RPMI8226 (cell line): ENCODE results near the gene CNKSR3.
A peak's percentile ranks its signal among the peaks of the same experiment; 100 is the strongest.

Experiments
- DNase-seq: peaks from one replicate; pipeline ENCODE4 v3.0.0-alpha.2; 2015

The CNKSR3 gene

DNA sequence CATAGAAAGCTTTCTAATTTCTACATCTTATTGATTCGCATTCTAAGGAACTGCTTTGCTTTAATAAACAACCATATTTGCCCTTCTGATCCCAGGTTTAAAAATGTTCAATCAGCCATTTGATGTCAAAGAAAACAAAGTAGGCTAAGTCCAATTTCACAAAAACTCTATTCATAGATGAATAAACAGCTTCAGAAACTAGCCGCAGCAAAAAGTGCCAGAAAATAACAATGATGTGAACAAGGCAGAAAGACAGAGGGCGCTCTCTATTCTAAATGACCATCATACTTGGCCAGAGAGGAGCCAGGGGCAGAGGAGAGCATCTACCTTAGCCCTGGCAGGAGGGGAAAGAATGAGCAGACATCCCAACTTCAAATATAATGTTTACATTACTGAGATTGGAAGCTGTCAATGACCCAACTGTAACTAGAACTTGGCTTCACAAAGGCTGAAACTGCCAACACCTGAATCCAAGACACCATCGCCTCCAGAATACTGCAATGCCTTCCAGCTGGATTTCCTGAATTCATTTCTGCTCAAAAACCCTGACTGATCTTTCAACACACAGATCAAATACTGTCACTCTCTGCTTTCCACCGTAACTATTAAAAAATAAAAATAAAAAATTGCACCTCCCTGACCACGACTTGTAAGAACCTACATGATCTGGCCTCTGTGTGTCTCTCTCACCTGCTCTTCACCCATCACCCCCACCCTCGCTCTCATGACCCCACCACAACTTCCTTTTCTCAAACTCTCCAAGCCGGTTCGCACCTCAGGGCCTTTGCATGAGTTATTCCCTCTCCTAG, 9.5 kb downstream of the CNKSR3 start:
- DNase-seq = peak; percentile 21

DNA sequence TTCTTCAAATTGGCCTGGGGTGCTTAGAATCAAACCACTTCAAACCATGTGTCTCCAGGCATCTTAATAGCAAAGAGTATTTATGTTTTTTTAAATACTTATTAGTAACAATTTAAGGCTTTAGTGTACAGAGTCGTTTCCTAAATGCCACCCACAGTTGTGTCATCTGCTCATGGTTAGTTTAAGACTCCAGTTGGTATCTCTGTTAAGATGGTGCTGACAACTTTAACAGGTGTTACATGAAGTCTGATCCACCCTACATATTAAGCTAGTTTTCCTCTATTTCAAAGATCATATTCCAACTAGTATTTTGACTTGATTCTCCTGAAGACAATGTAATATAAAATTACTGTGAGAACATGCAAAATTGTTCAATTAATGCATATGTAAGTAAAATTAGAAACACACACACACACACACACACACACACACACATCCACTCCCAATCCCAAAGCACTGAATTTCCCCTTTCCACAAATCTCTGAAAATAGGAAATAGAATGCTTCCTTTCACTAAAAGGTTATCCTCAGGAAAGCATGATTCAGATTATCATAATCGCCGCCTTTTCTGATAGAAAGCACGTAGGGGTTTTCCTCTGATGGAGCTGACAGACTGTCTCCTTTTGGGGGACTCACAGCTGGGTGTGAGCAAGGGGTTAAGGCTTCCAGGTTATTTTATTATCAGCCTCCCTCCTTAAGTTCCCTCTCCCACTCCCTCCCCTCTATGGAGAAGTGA, 10.5 kb downstream of the CNKSR3 start:
- DNase-seq = no peak

DNA sequence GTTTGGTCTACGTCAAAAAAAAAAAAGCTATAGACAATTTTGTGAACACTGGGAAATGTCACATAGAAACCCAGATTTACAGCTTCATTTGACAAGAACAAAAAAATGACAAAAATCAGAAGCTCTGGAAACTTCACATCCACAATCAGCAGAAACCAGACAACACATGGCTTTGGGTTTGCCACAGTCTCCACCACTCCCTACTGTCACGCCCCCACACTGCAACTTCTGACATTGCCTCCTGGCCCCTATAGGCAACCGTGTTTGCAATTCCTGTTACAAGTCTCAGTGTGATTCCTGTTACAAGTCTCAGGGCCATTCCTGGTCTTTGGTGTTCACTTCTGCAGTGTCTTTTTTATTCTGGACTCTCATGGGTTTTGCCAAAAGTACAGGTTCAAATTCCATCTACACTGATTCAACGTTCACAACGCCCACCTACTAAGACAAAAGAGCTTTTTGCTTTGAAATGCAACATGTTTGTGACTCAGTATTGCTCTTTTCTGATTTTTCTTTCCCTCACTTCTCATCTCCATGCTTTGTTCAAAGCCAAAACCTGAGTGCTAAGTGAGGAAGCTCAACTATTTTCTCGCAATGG, 12.0 kb downstream of the CNKSR3 start:
- no peak for DNase-seq

DNA sequence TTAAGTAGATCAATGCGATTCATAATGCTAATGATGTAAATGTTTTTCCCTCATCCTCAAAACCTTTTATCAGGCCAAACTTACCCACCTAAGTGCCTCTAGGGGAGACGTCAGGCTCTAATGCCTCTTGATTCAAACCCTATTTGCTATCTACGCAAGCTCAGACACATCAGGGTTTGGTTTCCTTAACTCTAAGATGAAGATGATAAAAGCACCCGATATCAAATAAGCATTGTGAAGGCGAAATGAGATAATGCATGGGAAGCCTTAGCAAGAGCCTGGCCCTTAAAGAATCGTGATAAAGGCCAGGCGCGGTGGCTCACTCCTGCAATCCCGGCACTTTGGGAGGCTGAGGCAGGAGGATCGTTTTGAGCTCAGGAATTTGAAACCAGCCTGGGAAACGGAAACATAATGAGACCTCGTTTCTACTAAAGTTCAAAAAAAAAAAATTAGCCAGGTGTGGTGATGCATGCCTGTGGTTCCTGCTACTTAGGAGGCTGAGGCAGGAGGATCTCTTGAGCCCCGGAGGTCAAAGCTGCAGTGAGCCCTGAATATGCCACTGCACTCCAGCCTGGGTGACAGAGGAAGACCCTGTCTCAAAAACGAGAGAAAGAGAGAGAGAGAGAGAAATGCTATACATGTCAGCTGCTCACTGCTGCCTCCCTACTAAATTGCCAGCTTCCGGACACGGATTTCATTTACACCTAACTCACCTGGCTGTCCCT, 13.5 kb downstream of the CNKSR3 start:
- no peak for DNase-seq

DNA sequence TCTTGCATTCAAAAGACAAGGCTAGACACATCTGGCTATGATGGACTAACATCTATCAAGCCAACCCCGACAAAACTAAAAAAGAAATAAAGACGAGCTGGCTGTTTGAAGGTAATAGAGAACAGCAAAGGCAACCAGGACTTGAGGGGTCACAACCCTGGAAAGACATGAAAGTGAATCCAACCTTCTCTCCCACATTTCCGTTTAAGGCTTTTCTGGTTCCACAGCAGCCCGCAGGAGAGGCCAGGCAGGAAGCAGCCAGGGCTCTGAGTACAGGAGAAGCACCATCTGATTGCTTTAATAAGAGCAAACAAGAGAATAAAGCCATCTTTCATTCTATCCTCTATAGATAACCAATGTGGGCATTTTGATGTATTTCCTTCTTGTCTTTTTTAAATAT, 14.3 kb downstream of the CNKSR3 start:
- DNase-seq = no peak

DNA sequence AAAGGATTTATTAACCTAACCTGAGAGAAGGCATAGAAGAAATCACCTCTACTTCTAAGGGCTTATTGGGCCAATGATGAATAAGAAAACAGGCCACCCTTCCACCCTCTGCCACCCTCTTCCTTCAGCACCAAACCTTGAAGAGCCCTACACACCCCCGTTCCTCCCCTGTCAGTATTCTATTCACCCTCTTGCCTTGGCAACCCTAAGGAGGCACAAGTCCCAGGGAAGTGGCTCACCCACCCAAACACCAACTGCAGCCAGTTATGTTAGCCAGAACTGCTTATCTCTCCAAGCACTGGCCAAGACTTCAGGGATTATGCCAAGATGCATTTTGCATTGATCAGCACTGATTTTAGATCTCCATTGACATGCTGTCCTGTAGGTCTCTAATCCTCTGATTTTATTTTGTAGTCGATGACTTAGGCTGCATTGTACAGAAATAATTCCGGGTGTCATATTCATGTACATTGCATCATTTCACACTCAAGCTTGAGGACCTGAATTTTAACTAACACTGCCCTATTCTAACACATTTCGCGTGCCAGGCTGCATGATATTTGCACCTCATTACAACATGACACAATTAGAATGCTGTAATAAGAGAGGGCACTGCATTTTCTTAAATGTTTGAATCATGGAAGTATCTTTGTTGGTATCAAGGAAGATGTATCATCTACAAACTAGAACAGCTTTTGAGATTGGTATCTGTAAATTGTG, 15.7 kb downstream of the CNKSR3 start:
- DNase-seq = no peak

DNA sequence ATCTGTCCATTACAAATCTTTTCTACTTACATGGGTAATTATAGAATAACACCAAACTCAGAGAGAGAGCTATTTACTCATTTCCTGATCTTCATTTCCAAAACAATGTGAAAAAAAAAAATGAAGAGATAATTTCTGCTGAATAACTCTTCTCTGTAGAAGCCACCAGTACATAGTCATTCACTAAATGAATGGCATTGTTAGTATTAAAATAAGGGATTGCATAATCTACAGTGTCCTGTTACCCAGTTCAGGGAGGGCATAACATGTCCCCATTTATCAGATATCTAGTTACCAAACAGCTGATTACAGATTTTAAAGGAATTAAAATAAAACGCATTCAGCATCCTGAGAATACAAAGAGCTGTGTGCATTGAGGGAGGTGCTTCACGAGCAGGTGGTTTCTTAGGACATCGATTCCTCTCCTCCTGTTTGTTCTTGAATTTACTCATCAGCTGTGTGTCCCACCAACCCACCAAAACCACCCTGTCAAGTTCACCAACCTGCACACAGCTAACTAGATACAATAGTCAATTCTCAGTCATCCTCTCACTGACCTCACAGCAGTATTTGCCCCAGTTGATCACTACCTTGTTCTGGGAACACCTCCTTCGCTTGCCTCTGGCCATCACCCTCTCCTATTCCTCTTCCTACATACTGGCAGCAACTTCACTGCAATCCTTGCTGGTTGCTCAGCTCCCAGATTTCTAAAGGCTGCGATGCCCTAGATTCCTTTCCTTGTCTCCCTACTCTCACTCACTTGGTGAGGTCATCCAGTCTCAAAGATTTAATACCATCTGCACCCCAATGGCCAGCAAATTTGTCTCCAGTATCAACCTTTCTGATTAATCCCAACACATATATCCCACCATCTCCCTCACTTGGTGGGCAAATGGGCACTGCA, 18.7 kb downstream of the CNKSR3 start:
- DNase-seq = no peak

DNA sequence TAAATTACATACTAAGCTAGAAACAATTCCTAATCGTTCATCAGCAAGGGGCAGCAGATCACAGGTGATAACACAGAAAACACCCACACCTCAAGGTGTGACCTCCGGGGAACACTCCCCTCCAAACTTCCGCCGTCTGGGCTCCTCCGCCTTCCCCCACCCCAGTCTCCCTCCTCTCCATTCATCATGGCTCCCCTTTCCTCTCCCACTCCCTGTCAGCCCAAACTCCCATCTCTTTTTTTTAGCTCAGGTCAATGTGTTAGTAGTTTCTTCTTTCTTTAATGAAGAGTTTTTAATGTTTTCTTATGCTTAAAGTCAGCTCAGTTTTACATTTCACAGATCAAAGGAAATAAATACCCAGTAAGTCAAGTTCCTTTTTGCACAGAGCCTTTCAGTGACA, 20.7 kb downstream of the CNKSR3 start:
- DNase-seq = no peak

DNA sequence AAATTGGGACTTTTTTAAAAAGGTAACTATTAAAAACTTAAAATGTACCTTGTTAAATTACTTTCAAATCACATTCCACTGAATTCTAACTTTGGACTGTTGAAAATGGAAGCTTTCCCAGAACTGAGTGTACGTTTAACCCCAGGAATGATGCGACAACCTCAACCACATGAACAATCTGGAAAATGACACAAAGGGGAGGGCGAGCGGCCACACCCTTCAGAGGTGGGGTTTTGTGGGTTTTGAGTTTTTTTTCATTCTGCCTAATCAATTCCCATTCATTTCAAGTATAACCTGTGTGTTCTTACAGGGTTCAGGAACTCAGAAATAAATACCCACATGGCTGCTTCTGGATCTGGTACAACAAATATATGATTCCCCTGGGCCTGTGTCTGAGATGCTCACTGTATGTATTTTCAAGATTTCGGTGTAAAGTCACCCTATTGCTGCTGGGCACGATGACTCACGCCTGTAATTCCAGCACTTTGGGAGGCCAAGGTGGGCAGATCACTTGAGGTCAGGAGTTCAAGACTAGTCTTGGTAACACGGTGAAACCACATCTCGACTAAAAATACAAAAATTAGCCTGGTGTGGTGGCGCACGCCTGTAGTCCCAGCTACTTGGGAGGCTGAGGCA, 21.6 kb downstream of the CNKSR3 start:
- DNase-seq = no peak

DNA sequence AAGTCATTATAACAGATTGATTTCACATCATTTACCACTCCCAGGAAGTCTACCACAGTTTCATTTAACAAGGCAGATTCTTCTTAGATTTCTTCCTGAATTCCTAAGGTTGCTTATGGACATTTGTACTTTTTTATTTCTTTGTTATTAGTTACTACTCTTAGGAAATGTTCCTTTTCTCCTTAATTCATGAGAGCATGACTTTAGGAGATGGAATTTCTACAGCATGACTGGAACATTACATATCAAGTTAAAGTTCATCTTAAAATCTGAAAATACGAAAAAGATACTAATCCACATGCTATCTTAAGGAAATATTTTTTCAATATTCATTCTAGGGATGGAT, 22.3 kb downstream of the CNKSR3 start:
- no peak for DNase-seq

DNA sequence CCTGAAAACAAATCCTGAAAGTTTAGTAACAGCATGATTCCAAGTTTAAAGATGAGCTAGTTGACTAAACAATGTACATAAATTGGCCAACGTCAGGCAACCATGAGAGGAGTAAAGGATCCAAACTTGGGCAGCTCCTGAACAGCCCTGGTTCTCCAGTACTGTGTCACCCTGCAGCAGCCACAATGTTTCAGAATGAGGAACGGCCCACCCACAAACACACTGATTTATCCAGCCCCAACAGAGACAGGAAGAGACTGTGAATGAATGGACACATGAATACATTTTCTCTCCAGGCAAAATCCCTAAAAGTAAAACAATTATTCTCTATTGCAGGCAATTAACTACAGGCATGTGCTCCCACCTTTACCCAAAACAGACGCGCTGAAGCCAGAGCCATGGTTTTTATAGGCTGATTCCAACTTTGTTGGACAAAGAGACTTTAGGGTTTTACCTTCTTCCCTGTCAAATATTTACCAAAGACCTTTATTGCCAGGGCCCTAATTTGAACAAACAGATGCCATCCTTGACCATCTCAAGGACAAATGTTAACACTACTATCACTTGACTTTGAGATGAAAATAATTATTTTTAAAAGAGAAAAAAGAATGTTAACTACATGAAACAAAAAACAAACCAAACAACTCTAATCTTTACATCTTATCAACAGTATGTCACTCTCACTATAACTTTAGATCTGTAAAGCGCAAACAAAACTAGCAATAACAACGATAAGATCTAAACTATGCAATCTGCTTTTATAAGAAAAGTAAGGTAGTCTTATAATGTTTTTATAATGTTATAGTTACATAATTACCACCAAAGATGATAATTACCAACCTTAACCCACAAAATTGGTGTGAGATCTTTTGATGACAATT, 22.9 kb downstream of the CNKSR3 start:
- DNase-seq = no peak

DNA sequence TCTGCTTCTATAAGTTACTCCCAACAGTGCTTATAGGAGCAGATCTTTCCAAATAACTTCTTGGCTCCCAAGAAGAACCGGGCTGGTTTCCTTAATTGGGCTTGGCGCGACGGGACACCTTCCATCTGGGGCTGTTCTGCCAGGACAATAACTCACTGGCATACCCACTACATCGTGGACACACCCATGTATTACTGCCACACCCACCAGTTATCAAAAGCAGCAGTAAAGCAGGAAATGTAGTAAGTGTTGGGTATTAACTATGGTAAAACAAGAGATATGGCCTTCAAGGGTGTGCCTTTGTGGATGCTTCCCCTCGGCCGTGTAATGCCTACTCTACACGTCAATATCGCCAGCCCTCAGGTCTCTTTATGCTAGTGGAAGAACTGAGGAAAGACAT, 24.7 kb downstream of the CNKSR3 start:
- no peak for DNase-seq

DNA sequence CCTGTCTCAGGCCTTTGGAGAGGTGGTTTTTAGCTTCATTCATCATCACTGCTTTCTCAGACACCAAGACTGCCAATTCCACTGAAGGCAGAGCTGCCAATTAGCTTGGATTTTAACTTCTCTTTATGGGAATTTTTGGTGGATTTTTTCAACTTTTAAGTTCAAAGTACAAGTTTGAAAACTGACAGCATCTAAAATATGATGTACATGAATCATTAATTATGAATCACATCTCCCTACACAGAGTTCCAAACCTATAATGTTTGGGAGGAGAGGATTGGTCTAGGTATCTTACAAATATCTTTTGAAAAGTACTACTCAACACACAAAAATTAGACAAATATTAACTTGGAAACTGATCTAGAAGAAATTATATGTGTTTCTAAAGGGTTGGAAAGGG, 25.5 kb downstream of the CNKSR3 start:
- DNase-seq = no peak

DNA sequence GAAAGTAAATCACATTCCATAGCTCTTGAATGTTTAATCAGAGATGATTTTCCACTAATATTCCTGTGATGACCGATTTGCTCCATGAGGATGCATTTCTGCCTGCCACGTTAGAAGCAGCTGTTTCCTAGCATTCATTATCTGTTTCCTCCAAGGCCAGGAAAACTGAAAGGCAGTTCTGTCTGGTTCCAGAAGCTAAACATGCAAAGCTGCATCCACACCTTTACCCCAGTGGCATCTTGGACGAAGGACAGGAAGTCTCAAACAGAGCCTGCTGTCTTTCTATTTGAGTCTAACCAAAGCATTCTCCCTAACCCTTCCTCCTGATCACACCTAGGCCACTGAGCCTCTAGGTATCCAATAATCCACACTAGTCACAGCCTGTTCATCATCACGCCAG, 27.6 kb downstream of the CNKSR3 start:
- no peak for DNase-seq

DNA sequence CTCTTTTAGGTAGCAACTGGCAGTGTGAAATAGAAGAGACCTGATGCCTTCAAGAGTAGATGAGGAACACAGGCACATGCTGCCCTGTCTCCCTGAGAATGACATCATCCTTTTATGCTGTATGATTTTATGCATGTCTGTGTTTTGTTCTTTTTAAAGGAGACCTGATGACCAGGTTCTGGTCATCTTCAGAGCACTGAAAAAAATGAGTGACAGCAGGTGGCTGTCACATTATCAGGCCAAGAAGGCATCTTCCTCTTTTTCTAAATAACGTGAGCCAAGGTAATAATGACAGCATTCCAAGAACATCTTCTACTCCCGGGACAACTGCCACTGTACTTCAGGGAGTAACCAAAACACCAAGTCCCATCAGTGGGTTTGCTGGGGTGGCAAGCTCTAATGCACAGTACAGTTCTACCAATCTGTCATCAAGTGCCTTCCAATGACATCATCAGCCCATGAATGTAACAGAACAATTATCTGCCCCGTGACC, 28.9 kb downstream of the CNKSR3 start:
- no peak for DNase-seq

DNA sequence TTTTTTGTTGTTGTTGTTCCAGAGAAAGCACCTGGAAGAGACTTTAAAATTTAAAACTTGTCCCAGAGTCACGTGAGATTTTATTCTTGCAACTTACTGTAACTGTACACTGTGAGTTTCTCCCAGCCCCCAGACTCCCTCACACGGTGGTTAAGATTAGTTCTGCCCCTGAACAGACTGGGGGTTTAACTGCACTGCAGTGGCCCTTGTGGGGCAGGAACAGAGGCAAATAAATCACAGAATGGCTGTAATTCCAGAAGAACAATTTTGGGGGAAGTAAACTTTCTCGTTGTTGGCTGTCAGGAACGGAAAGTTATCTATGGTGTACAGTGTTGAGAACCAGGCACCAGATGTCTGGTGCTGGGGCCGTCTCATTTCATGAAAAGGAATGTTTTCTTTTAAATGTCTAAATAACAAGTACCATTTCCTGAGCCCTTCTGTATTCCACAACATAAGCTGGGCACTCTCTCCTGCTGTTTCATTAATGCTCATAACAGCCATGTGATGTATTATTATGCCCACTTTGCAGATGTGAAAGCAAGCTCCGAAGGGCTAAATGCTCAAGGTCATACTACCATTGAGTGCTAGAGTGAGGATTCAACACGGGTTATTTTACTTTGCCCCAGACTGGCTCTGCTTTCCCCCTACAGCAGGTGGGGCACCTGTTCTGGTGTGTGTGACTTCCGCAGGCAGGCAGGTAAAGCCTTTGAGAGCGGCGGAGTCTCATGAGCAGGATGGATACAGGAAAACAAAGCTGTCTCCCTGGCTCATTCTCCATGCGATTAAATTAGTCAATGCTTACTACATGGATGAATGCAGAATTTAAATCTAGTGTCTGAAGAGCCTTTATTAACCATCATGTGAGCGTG, 30.5 kb downstream of the CNKSR3 start:
- peak; percentile 26 for DNase-seq

DNA sequence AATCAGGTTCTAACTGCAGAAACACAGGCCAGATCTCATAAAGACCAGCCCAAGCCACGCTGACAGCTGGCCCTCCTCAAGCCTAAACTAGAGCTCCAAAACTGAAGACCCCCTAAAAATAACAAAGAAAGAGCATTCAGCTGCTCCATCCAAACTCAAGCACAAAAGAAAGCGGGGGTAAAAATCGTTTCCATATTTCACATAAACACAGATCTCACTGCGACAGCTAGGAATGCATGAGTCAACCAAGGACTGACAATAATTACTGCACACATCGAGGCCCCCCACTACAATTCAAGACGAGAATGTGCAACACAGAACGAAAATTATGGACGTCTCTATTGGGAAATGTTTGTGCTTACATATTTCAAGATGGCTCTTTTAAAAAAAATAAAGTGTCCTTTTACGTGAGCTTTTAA, 31.1 kb downstream of the CNKSR3 start:
- DNase-seq = no peak

DNA sequence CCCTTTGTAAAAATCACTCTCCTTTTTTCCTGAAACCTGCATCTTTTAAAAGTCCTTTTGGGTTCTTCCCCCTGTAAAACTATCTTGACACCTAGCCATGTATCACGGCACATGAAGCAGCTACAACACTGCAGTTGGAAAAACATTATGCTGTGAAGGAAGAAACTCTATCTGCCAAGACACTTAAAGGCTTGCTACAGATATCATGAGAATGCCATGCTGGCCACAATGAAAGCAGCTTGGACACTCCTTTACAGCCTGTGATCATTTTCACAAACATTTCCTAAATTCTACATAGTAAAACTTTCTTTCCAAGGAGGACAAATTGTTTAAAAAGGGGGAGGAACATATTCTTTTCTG, 31.8 kb downstream of the CNKSR3 start:
- DNase-seq = no peak
